GM18502 (cell line): Measurements from ENCODE around the gene LPIN2.

Experiments
- ATAC-seq: cut with Tn5 transposase; IDR thresholded peaks from one replicate; pipeline ENCODE4 v1.9.1; 2021; ENCODE audit warnings: mild to moderate bottlenecking; ENCODE audit not compliant: unreplicated experiment, poor library complexity

LPIN2 gene

DNA sequence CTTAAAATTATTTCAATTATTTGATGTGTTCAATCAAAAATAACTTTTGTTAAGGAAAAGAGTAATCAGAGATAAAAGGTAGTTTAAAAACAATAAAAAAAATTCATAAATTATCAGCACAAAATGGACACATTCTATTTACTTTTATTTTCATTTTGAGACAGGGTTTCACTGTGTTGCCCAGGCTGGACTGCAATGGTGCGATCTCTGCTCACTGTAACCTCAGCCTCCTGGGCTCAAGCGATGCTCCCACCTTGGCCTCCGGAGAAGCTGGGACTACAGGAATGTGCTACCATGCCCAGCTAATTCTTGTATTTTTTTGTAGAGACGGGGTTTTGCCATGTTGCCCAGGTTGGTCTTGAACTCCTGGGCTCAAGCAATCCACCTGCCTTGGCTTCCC is 47.1 kb downstream of the LPIN2 start:
- ATAC-seq, result no peak

DNA sequence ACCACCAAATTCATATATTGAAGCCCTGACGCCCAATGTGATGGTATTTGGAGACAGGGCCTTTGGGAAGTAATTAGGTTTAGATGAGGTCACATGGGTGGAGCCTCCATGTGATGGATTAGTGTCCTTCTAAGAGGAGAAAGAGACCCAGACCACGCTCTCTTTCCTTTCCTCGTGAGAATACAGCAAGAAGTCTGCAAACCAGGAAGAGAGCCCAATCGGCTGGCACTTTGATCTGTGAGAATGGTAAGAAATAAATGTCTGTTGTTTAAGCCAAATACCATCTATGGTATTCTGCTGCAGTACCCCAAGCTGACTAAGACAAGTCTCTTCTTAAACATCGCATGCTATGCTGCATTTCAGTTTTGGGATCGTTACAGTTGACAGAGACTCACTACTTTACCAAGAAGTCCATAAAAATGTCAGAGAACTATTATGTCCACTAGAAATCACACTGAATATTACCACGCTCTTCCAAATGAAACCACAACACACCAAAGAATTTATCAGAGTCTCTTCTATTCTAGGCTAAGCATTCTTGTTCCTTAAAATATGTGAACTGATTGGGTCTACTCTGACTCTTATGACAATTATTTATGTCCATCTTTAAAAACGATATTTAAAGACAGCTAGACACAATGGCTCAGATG is 48.5 kb downstream of the LPIN2 start:
- ATAC-seq, result no peak
